Measurements from ENCODE around the gene YWHAE. TPM values are rescaled to one million over a fixed set of nuclear protein-coding genes. Genes with fewer than 3 reads are reported as not detected.

The YWHAE gene
- total RNA-seq, 1 experiment from 2014 or later, result 1,033 TPM

GRCh38 chr17:1376061-1376460 lies 24.0 kb downstream of the YWHAE start (continued):
- TF ChIP-seq ATF1 (CRISPR knock-in tag; IDR thresholded peaks at IDR 0.05) (no peak), ZNF416 (CRISPR knock-in tag; IDR thresholded peaks at IDR 0.05) (no peak), ZNF317 (CRISPR knock-in tag; IDR thresholded peaks at IDR 0.05; ENCODE audit: borderline replicate concordance, low read depth) (no peak), RORB (CRISPR knock-in tag; IDR thresholded peaks at IDR 0.05) (no peak)

DNA sequence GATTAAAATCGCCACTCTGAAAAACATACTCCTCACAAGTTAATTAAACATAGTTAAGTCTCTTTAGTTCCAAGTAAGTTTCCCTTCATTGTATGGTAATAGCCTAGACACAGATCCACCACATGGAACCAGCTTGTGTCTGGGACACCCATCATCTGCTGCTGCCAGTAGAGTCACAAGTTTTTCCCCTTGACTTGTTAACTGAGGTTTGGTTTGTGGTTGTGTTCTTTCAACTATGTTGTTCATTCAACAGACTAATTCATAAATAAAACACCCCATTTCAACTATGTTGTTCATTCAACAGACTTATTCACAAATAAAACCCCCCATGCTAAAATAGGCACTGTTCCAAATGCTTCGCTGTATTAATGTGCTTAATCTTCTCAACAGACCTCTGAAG lies 24.4 kb downstream of the YWHAE start:
- H3K4me3 Mint-ChIP-seq, result no peak overlapping the region
- no peaks in the 10 kb centered on the region for H3K9me3 Mint-ChIP-seq
- POLR2A ChIA-PET, result no interaction called here
- ATAC-seq, result no peak
- peaks cover 85% of the 10 kb centered on the region for H3K4me1 Mint-ChIP-seq
- TF ChIP-seq CREB1 (CRISPR knock-in tag; IDR thresholded peaks at IDR 0.05), result no peak
- TF ChIP-seq, protein P1, sequence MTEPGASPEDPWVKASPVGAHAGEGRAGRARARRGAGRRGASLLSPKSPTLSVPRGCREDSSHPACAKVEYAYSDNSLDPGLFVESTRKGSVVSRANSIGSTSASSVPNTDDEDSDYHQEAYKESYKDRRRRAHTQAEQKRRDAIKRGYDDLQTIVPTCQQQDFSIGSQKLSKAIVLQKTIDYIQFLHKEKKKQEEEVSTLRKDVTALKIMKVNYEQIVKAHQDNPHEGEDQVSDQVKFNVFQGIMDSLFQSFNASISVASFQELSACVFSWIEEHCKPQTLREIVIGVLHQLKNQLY (CRISPR knock-in tag; IDR thresholded peaks at IDR 0.05), result no peak
- no peak for TF ChIP-seq NR3C1 (CRISPR knock-in tag; conservative IDR thresholded peaks at IDR 0.05; ENCODE audit: low read depth)
- no peak for TF ChIP-seq SMAD4 (CRISPR knock-in tag; IDR thresholded peaks at IDR 0.05)
- TF ChIP-seq, protein P2, sequence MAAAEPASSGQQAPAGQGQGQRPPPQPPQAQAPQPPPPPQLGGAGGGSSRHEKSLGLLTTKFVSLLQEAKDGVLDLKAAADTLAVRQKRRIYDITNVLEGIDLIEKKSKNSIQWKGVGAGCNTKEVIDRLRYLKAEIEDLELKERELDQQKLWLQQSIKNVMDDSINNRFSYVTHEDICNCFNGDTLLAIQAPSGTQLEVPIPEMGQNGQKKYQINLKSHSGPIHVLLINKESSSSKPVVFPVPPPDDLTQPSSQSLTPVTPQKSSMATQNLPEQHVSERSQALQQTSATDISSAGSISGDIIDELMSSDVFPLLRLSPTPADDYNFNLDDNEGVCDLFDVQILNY (CRISPR knock-in tag; IDR thresholded peaks at IDR 0.05), result no peak
- TF ChIP-seq, protein P3, sequence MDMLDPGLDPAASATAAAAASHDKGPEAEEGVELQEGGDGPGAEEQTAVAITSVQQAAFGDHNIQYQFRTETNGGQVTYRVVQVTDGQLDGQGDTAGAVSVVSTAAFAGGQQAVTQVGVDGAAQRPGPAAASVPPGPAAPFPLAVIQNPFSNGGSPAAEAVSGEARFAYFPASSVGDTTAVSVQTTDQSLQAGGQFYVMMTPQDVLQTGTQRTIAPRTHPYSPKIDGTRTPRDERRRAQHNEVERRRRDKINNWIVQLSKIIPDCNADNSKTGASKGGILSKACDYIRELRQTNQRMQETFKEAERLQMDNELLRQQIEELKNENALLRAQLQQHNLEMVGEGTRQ (CRISPR knock-in tag; IDR thresholded peaks at IDR 0.05), result no peak
- TF ChIP-seq MXD4 (CRISPR knock-in tag; IDR thresholded peaks at IDR 0.05; ENCODE audit: borderline replicate concordance), result no peak
- no peak for TF ChIP-seq ZNF121 (CRISPR knock-in tag; IDR thresholded peaks at IDR 0.05)
- no peak for TF ChIP-seq STAT6 (CRISPR knock-in tag; conservative IDR thresholded peaks at IDR 0.05; ENCODE audit: low read depth)
- no peak for TF ChIP-seq JAZF1 (CRISPR knock-in tag; IDR thresholded peaks at IDR 0.05)
- TF ChIP-seq HMGA2 (CRISPR knock-in tag; IDR thresholded peaks at IDR 0.05), result no peak
- peaks cover 18% of the 10 kb centered on the region for H3K36me3 Mint-ChIP-seq
- no peak for DNase-seq (ENCODE audit: low spot score)
- CTCF ChIA-PET, result interaction anchor here (4.4 kb wide), 1 partner anchor 9 kb away, joined by 55 read pairs; no protein-coding TSS in a partner anchor
- no peaks in the 10 kb centered on the region for H3K27me3 Mint-ChIP-seq (ENCODE audit: low read depth)
- peak overlapping the region; percentile 95 for H3K27ac Mint-ChIP-seq

DNA sequence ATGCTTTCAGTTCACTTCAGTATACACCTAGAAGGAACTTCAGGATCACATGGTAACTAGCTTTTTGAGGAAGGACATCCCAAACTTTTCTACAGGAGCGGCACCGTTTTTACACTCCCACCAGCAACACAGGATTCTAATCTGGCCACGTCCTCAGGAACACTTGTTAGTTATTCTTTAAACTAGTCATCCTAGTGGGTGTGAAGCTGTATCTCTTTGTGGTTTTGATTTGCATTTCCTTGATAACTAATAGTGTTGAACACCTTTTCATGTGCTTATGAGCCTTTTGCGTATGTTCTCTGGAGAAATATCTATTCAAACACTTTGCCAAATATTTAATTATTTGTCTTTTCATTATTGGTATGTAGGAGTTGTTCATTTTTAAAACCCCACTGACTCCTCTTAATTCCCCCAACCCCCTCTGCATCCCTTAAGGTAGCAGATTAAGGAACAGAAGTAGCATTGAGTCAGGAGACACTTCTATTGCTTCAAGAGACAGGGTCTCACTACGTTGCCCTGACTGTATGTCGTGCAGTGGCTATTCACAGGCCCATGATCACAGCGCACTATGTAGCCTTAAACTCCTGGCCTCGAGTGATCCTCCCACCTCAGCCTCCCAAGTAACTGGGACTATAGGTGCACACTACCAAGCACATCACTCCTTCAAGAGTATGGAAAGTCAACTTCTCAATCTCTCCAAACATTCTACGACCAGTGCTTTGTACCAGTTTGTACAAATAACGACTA lies 25.4 kb downstream of the YWHAE start:
- TF ChIP-seq ZNF121 (CRISPR knock-in tag; IDR thresholded peaks at IDR 0.05) (peak; percentile 99), ELF4 (CRISPR knock-in tag; IDR thresholded peaks at IDR 0.05; ENCODE audit: low read depth) (no peak)
- H3K27me3 Mint-ChIP-seq (ENCODE audit: low read depth), result no peaks in the 10 kb centered on the region
- ChIA-PET CTCF (interaction anchor here (4.4 kb wide), 1 partner anchor 8 kb away, joined by 55 read pairs; no protein-coding TSS in a partner anchor), POLR2A (no interaction called here)
- peaks cover 78% of the 10 kb centered on the region for H3K4me1 Mint-ChIP-seq
- H3K36me3 Mint-ChIP-seq, result peaks cover 18% of the 10 kb centered on the region
- no peaks in the 10 kb centered on the region for H3K9me3 Mint-ChIP-seq
- no peak for DNase-seq (ENCODE audit: low spot score)
- peak overlapping the region; percentile 95 for H3K27ac Mint-ChIP-seq
- H3K4me3 Mint-ChIP-seq, result no peak overlapping the region
- no peak for ATAC-seq

All from WTC11 (cell line).